Measurements from ENCODE around the gene HNRNPA2B1.

DNA sequence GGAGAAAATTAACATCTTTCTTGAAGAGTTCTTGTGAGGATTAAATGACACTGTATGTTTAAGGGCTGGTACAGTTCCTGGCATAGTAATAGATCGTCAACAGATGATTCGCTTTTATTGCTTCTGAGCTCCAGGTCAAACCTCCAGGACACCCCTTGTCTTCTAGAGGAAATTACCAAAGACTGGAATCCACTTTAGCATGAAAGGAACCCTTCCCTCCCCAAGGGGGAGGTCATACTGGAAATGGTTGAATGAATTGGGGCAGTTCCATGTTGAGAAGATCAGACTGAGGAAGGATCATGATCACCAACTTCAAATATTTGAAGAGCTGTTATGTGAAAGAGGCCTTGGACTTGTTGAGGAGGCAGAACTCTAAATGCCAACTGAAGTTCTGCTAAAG lies 39.6 kb downstream of the HNRNPA2B1 start:
- TF ChIP-seq, protein P1, sequence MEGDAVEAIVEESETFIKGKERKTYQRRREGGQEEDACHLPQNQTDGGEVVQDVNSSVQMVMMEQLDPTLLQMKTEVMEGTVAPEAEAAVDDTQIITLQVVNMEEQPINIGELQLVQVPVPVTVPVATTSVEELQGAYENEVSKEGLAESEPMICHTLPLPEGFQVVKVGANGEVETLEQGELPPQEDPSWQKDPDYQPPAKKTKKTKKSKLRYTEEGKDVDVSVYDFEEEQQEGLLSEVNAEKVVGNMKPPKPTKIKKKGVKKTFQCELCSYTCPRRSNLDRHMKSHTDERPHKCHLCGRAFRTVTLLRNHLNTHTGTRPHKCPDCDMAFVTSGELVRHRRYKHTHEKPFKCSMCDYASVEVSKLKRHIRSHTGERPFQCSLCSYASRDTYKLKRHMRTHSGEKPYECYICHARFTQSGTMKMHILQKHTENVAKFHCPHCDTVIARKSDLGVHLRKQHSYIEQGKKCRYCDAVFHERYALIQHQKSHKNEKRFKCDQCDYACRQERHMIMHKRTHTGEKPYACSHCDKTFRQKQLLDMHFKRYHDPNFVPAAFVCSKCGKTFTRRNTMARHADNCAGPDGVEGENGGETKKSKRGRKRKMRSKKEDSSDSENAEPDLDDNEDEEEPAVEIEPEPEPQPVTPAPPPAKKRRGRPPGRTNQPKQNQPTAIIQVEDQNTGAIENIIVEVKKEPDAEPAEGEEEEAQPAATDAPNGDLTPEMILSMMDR (IDR thresholded peaks at IDR 0.05; ENCODE audit: low read depth, low read length, poor library complexity, severe bottlenecking): no peak
- no peak for TF ChIP-seq EZH2phosphoT487 (IDR thresholded peaks at IDR 0.05; ENCODE audit: borderline replicate concordance, low read length)

Measured in DOHH2 (cell line).